NCI-H345 (cell line): ENCODE results near the gene ZSWIM4.

ENCODE experiments used
- DNase-seq: peaks from one replicate; lab custom pipeline; 2025; lab: John Stamatoyannopoulos, UW

The ZSWIM4 gene

GRCh38 chr19:13835791-13836723, 40.8 kb downstream of the ZSWIM4 start:
- DNase-seq = no peak

- DNase-seq = no peak
Measured at GRCh38 chr19:13838435-13839129, 43.3 kb downstream of the ZSWIM4 start.

- no peak for DNase-seq
Measured at GRCh38 chr19:13839130-13839937, 44.1 kb downstream of the ZSWIM4 start.

- DNase-seq = no peak
Measured at GRCh38 chr19:13839938-13840304, 44.7 kb downstream of the ZSWIM4 start.

- no peak for DNase-seq
Measured at GRCh38 chr19:13840305-13841085, 45.3 kb downstream of the ZSWIM4 start.

- DNase-seq = no peak
Measured at GRCh38 chr19:13841086-13841961, 46.1 kb downstream of the ZSWIM4 start.

GRCh38 chr19:13841962-13842290, 46.7 kb downstream of the ZSWIM4 start:
- no peak for DNase-seq

- DNase-seq = no peak
Measured at GRCh38 chr19:13842291-13843103, 47.3 kb downstream of the ZSWIM4 start.

GRCh38 chr19:13843104-13843921, 48.1 kb downstream of the ZSWIM4 start:
- peak; percentile 68 for DNase-seq

GRCh38 chr19:13844130-13844631, 48.9 kb downstream of the ZSWIM4 start:
- DNase-seq = no peak

- DNase-seq = peak; percentile 69
Measured at GRCh38 chr19:13846557-13847406, 51.5 kb downstream of the ZSWIM4 start.

- DNase-seq = peak; percentile 77
Measured at GRCh38 chr19:13847407-13848339, 52.4 kb downstream of the ZSWIM4 start.

- DNase-seq = no peak
Measured at GRCh38 chr19:13848340-13848677, 53.1 kb downstream of the ZSWIM4 start.

- no peak for DNase-seq
Measured at GRCh38 chr19:13848798-13849676, 53.8 kb downstream of the ZSWIM4 start.

GRCh38 chr19:13849991-13850909, 55.0 kb downstream of the ZSWIM4 start:
- peak; percentile 48 for DNase-seq
